Measurements from ENCODE around the gene HOOK1.
"Not testable (repeated sequence)": the region's sequence is repeated elsewhere in the genome, so short reads cannot be mapped to it uniquely, and the experiment has no call there.

The HOOK1 gene

GRCh38 chr1:59833991-59834390 is 19.2 kb downstream of the HOOK1 start:
- in situ Hi-C loops (cut with MboI; ENCODE audit: low sequenced_read_pairs, unreplicated experiment): no loop called here
- no peak for DNase-seq (ENCODE audit: low spot score)
- no peak for TF ChIP-seq CTCF (IDR thresholded peaks at IDR 0.05; ENCODE audit: borderline replicate concordance, control extremely low read depth, extremely low read depth, insufficient read depth, missing control alignments)

GRCh38 chr1:59837857-59838256 is 23.1 kb downstream of the HOOK1 start:
- DNase-seq (ENCODE audit: low spot score); in situ Hi-C loops (cut with MboI; ENCODE audit: low sequenced_read_pairs, unreplicated experiment): not testable (repeated sequence)

- no peak for TF ChIP-seq CTCF (IDR thresholded peaks at IDR 0.05; ENCODE audit: borderline replicate concordance, control extremely low read depth, extremely low read depth, insufficient read depth, missing control alignments)
- in situ Hi-C loops (cut with MboI; ENCODE audit: low sequenced_read_pairs, unreplicated experiment): no loop called here
- DNase-seq (ENCODE audit: low spot score): no peak
Measured at GRCh38 chr1:59845091-59845490, 30.3 kb downstream of the HOOK1 start.

GRCh38 chr1:59846209-59846894 is 31.6 kb downstream of the HOOK1 start:
- in situ Hi-C loops (cut with MboI; ENCODE audit: low sequenced_read_pairs, unreplicated experiment): no loop called here
- TF ChIP-seq CTCF (IDR thresholded peaks at IDR 0.05; ENCODE audit: borderline replicate concordance, control extremely low read depth, extremely low read depth, insufficient read depth, missing control alignments): no peak
- no peak for DNase-seq (ENCODE audit: low spot score)

GRCh38 chr1:59846895-59847282 is 32.1 kb downstream of the HOOK1 start:
- DNase-seq (ENCODE audit: low spot score): no peak
- in situ Hi-C loops (cut with MboI; ENCODE audit: low sequenced_read_pairs, unreplicated experiment): no loop called here
- TF ChIP-seq CTCF (IDR thresholded peaks at IDR 0.05; ENCODE audit: borderline replicate concordance, control extremely low read depth, extremely low read depth, insufficient read depth, missing control alignments): no peak

GRCh38 chr1:59852117-59852516 is 37.4 kb downstream of the HOOK1 start:
- no peak for TF ChIP-seq CTCF (IDR thresholded peaks at IDR 0.05; ENCODE audit: borderline replicate concordance, control extremely low read depth, extremely low read depth, insufficient read depth, missing control alignments)
- in situ Hi-C loops (cut with MboI; ENCODE audit: low sequenced_read_pairs, unreplicated experiment): no loop called here
- DNase-seq (ENCODE audit: low spot score): no peak

- DNase-seq (ENCODE audit: low spot score); in situ Hi-C loops (cut with MboI; ENCODE audit: low sequenced_read_pairs, unreplicated experiment): not testable (repeated sequence)
Measured at GRCh38 chr1:59855297-59855696, 40.5 kb downstream of the HOOK1 start.

Data from GM13976 (cell line).